GM18502 (cell line): Measurements from ENCODE around the gene TUBA1B.
"Not testable (repeated sequence)": the region's sequence is repeated elsewhere in the genome, so short reads cannot be mapped to it uniquely, and the experiment has no call there.

Experiments used
- ATAC-seq: cut with Tn5 transposase; IDR thresholded peaks from one replicate; pipeline ENCODE4 v1.9.1; 2021; ENCODE audit warnings: mild to moderate bottlenecking; ENCODE audit not compliant: unreplicated experiment, poor library complexity

TUBA1B gene

GRCh38 chr12:49131051-49131893, at the start of gene TUBA1B:
Gene TUBA1B (minus strand): TSS chr12:49131395. CDS start chr12:49131300, 95 bp downstream.
- ATAC-seq, result peak; percentile 76

DNA sequence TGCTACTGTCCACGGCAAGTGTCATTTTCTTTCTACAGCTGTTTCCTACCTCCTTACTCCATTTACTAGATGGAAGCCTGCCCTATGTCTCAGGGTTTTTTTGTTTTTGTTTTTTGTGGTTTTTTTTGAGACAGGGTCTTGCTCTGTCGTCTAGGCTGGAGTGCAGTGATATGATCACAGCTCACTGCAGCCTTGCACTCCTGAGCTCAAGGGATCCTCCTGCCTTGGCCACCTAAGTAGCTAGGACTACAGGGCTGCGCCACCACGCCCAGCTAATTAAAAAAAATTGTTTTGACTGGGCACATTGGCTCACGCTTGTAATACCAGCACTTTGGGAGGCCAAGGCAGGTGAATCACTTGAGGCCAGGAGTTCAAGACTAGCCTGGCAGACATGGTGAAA, 43.0 kb upstream of the TUBA1B start:
- ATAC-seq, result no peak

- no peak for ATAC-seq
These were observed 39.7 kb upstream of the TUBA1B start for GRCh38 chr12:49170924-49171323.

DNA sequence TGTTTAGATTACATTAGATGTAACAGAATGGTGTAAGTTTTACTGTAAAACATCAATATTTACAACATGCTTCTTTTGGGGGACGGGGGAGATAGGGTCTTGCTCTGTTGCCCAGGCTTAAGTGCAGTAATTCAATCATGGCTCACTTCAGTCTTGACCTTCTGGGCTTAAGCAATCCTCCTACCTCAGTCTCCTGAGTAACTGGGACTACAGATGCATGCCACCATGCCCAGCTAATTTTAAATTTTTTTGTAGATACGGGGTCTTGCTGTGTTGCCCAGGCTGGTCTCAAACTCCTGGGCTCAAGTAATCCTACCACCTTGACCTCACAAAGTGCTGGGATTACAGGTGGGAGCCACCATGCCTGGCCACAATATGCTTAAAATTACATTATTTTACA, 33.9 kb upstream of the TUBA1B start:
- no peak for ATAC-seq

DNA sequence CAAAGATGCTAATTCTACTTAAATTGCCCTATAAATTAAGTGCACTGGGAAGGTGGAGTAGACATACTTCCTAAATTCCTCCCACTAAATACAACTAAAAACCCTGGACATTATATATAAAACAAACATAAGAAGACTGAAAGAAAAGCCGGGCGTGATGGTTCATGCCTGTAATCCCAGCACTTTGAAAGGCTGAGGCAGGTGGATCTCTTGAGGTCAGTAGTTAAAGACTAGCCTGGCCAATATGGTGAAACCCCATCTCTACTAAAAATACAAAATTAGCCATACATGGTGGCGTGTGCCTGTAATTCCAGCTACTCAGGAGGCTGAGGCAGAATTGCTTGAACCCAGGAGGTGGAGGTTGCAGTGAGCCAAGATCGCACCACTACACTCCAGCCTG, 30.7 kb upstream of the TUBA1B start:
- ATAC-seq, result not testable (repeated sequence)

DNA sequence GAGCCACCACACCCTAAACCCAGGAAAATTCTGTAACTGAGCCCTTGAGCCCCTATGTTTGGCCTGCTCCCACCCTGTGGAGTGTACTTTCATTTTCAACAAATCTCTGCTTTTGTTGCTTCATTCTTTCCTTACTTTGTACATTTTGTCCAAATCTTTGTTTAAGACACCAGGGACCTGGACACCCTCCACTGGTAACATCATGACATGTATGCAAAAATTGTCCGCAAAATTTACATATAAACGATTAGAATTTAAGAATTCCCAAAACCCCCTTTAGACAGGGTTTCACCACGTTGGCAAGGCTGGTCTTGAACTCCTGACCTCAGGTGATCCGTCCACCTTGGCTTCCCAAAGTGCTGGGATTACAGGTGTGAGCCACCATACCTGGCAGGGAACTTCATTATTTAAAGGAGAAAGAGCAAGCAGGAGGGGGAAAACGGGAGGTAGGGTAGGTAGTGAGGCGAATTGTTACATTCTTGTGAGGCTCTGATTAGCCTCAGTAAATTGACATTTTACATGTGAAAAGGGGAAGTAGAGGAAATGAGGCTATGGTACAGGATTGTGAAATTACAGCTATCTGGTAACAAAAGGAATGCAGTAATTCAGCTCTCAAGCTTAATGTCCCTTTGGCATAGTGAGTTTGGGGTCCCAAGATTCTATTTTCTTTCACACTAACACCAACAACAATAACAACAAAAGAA, 30.0 kb upstream of the TUBA1B start:
- no peak for ATAC-seq

- ATAC-seq, result no peak
These were observed 29.2 kb upstream of the TUBA1B start for GRCh38 chr12:49160399-49160798.

- ATAC-seq, result no peak
These were observed 23.0 kb upstream of the TUBA1B start for GRCh38 chr12:49154221-49154620.

GRCh38 chr12:49147384-49147783, 16.2 kb upstream of the TUBA1B start:
- no peak for ATAC-seq

GRCh38 chr12:49146406-49146805, 15.2 kb upstream of the TUBA1B start:
- no peak for ATAC-seq

DNA sequence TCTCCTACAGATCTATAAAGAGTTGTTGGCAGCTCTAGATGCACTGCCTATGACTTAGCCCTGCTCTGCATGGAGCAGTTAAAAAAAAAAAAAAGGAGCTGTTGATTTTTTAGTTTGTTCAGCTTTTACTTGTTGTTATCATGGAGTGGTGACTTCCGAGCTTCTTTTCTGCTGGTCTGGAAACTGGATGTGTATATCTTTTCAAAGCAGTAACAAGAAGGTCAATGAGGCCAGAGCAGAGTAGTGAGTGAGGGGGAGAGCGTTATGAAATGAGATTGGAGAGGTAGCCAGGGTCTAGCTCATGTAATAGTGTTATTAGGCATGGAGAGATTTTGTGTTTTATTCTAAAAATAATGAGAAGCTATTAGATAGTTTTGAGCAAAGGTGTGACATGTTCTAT, 13.2 kb upstream of the TUBA1B start:
- ATAC-seq, result no peak

- no peak for ATAC-seq
These were observed 7.8 kb upstream of the TUBA1B start for GRCh38 chr12:49138999-49139398.

DNA sequence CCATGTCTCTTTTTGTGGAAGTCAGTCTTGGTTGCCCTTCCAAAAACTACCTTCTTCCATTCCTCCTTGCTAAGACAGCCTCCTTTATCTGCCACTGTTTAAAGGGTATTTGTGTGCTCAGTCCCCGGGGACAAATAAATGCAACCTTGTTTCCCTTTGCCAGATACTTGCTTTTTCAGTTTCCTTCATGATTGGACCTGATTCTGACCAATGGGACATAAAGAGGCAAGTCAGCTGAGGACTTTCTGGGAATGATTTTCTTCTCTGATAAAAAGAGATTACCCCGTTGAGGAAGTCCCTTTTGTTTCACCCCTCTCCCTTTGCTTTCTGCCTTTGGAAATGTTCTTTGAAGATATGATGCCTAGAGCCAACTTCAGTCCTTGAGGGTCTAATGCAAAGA, 7.4 kb upstream of the TUBA1B start:
- ATAC-seq, result no peak

DNA sequence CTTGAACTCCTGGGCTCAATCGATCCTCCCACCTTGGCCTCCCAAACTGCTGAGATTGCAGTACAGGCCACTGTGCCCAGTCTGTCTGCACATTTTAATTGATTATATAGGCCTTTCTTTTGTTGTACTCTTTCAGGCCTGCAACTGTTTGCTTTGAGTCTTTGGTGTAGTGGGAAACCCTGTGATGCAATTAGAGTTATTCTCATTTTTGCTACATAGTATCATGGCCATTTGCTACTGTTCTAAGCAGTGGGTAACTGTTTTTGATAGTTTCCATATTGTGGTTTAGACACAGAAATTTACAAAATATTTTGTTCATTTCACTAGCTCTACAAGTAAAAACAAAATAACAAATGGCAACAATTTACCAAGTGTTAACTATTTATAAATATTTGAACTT, 6.3 kb upstream of the TUBA1B start:
- no peak for ATAC-seq

DNA sequence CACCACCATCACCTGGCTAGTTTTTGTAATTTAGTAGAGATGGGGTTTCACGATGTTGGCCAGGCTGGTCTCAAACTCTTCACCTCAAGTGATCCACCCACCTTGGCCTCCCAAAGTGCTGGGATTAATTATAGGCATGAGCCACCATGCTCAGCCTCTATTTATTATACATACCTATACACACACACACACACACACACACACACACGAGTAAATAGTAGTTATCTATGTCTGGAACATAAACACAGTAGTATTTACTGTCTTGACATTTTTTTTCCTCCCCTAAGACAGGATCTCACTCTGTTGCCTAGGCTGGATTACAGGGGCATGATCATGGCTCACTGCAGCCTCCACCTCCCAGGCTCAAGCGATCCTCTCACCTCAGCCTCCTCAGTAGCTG, 5.8 kb upstream of the TUBA1B start:
- not testable (repeated sequence) for ATAC-seq

GRCh38 chr12:49133590-49133989, 2.4 kb upstream of the TUBA1B start:
- ATAC-seq, result no peak

DNA sequence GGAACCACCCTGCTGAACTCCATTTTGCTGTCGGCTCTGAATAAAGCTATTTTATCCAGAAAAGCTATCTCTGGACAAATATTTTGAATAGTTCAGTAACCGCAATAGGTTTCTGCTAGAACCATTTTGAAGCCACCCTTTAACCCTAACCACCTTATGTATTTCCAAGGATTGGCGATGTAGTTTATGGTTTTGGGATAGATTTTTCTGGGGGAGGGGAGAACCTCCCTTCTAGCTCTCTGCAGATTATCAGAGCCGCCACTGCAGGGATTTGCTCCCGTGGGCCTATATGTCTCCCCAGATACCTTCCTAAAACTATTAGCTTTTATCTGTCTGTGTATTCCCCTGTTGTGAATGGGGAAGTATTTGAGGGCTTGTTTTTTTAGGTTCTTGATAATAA, 1.8 kb upstream of the TUBA1B start:
- ATAC-seq, result no peak

- ATAC-seq, result no peak
These were observed 783 bp upstream of the TUBA1B start for GRCh38 chr12:49131894-49132461.

DNA sequence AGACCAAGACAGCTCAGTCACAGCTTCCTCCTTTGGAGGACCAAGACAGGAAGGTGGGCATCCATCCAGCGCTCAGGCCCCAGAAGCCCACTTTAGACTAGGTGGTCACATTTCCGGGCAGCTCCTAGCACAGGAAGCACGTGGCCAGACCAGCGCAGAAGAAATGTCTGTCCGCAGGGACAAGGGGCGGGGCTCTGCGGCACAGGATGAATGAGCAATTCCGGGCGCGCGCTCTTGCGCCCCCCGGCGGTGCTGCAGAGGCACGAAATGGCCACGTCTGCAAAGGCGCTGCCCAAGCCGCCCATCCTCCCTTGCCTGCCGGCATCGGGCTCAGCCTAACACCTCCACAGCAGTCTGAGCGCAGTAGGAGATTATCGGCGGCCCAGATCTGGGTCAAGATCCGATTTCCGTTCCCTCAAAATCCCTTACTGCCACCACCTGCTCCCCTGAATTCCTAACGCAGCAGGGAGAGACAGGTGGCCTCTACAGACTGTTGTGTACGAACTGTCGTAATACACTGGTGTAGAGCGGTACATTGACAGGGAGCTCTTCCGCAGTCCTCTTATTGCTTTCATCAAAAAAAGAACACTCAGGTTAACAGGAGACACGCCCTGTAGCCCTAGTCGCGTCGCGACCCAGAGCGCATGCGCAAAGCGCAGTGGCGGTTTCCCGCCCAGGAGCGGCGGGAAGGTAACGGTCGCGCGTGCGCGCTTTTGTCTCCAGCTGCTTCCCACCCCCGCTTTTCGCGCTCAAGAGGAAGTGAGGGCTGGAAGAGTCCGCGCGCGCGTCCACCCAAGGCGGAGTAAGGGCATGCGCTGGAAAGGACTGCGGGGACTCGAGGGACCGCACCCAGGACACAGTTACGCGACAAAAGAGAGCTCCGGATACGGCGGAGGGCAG, 794 bp downstream of the TUBA1B start:
- peak; percentile 49 for ATAC-seq
